ENCODE data around the gene ARR3.

DNA sequence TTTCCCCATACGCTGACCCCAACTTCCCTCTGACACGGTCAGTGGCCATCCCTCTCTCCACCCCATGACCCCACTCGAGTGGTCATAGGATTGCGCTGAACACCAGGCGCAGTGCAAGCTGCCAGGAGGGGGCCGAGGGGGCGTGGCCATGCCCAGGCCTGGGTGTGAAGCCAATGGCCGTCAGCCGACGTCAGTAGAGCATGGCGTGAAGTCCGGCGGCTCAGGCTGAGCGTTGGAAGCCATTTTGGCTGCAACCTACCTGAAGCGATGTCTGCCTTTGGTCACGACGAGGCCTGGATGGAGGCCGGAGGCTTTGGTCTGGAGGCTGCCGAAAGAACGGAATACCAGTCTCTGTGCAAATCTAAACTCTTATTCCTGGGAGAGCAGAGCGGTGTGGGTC is 13.8 kb downstream of the ARR3 start, which contains the start of gene RAB41:
- TF ChIP-seq CTCF (IDR thresholded peaks at IDR 0.05) (no peak), POLR2A (IDR thresholded peaks at IDR 0.05) (no peak)
